Uterus (tissue), 2 donors: ENCODE results near the gene KCNS3.

Experiments
- POLR2A ChIP-seq, 2 donors: fragments of 450-650 bp; IDR thresholded peaks; one replicate each; pipeline ENCODE4 v1.6.1; 2016; ENCODE audit warnings: antibody characterized with exemption in 2 of 2, mild to moderate bottlenecking in 1 of 2, moderate library complexity in 1 of 2
- TF ChIP-seq, protein P1 (sequence below), 4 experiments: fragments of 200-600 bp in 2 of 4; fragments of 450-650 bp in 2 of 4; sonication (generic) in 2 of 4; IDR thresholded peaks; one replicate each; pipeline ENCODE4 v1.5.1; 2016 to 2019; ENCODE audit warnings: antibody characterized with exemption in 4 of 4, mild to moderate bottlenecking in 2 of 4, moderate library complexity in 1 of 4

DNA sequence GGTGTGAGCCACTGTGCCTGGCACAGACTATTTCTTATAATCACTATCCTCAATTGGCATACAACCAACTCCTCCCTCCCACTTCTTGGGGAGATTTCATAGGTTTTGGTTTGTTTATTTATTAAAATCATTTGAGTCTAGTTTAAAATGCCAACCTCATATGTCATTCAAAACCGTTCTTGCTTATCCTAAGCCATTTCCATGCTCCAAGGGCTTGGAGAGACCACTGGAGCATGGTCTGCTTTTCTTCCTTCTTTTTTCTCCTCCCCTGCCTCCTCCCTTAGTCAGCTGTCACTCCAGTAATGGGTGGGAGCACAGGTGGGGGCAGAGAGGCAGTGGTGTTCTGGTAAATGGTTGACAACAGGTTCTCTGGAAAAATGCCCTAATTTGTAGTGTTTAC is 20.4 kb upstream of the KCNS3 start:
- TF ChIP-seq, protein P1, sequence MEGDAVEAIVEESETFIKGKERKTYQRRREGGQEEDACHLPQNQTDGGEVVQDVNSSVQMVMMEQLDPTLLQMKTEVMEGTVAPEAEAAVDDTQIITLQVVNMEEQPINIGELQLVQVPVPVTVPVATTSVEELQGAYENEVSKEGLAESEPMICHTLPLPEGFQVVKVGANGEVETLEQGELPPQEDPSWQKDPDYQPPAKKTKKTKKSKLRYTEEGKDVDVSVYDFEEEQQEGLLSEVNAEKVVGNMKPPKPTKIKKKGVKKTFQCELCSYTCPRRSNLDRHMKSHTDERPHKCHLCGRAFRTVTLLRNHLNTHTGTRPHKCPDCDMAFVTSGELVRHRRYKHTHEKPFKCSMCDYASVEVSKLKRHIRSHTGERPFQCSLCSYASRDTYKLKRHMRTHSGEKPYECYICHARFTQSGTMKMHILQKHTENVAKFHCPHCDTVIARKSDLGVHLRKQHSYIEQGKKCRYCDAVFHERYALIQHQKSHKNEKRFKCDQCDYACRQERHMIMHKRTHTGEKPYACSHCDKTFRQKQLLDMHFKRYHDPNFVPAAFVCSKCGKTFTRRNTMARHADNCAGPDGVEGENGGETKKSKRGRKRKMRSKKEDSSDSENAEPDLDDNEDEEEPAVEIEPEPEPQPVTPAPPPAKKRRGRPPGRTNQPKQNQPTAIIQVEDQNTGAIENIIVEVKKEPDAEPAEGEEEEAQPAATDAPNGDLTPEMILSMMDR (IDR thresholded peaks at IDR 0.05): no peak
- TF ChIP-seq POLR2A (IDR thresholded peaks at IDR 0.05): no peak
